ENCODE measurements around the gene RBM15B. TPM values are rescaled to one million over a fixed set of nuclear protein-coding genes. Genes with fewer than 3 reads are reported as not detected.

The RBM15B gene
- total RNA-seq, 1 donor from 2014 or later = 12.5 TPM

DNA sequence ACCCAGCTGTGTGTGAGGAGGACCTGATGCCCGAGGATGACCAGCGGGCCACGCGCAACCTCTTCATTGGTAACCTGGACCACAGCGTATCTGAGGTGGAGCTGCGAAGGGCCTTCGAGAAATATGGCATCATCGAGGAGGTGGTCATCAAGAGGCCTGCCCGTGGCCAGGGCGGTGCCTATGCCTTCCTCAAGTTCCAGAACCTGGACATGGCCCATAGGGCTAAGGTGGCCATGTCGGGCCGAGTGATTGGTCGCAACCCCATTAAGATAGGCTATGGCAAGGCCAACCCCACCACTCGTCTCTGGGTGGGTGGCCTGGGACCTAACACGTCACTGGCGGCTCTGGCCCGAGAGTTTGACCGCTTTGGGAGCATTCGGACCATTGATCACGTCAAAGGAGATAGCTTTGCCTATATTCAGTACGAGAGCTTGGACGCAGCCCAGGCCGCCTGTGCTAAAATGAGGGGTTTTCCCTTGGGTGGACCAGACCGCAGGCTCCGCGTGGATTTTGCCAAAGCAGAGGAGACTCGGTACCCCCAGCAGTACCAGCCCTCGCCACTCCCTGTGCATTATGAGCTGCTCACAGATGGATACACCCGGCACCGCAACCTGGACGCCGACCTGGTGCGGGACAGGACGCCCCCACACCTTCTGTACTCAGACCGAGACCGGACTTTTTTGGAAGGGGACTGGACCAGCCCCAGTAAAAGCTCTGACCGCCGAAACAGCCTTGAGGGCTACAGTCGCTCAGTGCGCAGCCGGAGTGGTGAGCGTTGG lies 1.5 kb downstream of the RBM15B start:
- H3K36me3 ChIP-seq = peaks cover 71% of the 10 kb centered on the region
- no peaks in the 10 kb centered on the region for H3K27me3 ChIP-seq (ENCODE audit: low read depth)
- H3K27ac ChIP-seq (replicated peaks) = peak overlapping the region; percentile 91
- peak overlapping the region; percentile 74 for H3K4me3 ChIP-seq
- TF ChIP-seq, protein P1, sequence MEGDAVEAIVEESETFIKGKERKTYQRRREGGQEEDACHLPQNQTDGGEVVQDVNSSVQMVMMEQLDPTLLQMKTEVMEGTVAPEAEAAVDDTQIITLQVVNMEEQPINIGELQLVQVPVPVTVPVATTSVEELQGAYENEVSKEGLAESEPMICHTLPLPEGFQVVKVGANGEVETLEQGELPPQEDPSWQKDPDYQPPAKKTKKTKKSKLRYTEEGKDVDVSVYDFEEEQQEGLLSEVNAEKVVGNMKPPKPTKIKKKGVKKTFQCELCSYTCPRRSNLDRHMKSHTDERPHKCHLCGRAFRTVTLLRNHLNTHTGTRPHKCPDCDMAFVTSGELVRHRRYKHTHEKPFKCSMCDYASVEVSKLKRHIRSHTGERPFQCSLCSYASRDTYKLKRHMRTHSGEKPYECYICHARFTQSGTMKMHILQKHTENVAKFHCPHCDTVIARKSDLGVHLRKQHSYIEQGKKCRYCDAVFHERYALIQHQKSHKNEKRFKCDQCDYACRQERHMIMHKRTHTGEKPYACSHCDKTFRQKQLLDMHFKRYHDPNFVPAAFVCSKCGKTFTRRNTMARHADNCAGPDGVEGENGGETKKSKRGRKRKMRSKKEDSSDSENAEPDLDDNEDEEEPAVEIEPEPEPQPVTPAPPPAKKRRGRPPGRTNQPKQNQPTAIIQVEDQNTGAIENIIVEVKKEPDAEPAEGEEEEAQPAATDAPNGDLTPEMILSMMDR (IDR thresholded peaks at IDR 0.05; ENCODE audit: borderline replicate concordance) = no peak
- DNase-seq = no peak
- intact Hi-C loops (cut with micrococcal nuclease) = no loop called here
- H3K9me3 ChIP-seq (replicated peaks) = no peaks in the 10 kb centered on the region
- H3K4me1 ChIP-seq = peaks cover 90% of the 10 kb centered on the region

DNA sequence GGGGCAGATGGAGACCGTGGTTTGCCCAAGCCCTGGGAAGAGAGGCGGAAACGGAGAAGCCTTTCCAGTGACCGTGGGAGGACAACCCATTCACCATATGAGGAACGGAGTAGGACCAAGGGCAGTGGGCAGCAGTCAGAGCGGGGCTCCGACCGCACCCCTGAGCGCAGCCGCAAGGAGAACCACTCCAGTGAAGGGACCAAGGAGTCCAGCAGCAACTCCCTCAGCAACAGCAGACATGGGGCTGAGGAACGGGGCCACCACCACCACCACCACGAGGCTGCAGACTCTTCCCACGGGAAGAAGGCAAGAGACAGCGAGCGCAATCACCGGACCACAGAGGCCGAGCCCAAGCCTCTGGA lies 2.0 kb downstream of the RBM15B start:
- no peak overlapping the region for H3K27ac ChIP-seq (replicated peaks)
- H3K36me3 ChIP-seq = peaks cover 71% of the 10 kb centered on the region
- intact Hi-C loops (cut with micrococcal nuclease) = no loop called here
- H3K4me3 ChIP-seq = peak overlapping the region; percentile 74
- no peak for DNase-seq
- H3K27me3 ChIP-seq (ENCODE audit: low read depth) = no peaks in the 10 kb centered on the region
- TF ChIP-seq, protein P1 (IDR thresholded peaks at IDR 0.05; ENCODE audit: borderline replicate concordance) = no peak
- no peaks in the 10 kb centered on the region for H3K9me3 ChIP-seq (replicated peaks)
- peaks cover 86% of the 10 kb centered on the region for H3K4me1 ChIP-seq

DNA sequence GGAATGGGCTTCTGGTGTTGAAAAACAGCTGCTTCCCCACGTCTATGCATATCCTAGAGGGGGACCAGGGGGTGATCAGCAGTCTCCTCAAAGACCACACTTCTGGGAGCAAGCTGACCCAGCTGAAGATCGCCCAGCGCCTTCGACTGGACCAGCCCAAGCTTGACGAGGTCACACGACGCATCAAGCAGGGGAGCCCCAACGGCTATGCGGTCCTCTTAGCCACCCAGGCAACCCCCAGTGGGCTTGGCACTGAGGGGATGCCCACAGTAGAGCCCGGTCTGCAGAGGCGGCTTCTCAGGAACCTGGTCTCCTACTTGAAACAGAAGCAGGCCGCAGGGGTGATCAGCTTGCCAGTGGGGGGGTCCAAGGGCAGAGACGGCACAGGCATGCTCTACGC lies 2.5 kb downstream of the RBM15B start:
- Histone ChIP-seq H3K27ac (replicated peaks) (no peak overlapping the region), H3K4me1 (peaks cover 85% of the 10 kb centered on the region), H3K36me3 (peaks cover 69% of the 10 kb centered on the region), H3K9me3 (replicated peaks) (no peaks in the 10 kb centered on the region), H3K4me3 (no peak overlapping the region), H3K27me3 (ENCODE audit: low read depth) (no peaks in the 10 kb centered on the region)
- DNase-seq = no peak
- intact Hi-C loops (cut with micrococcal nuclease) = no loop called here
- TF ChIP-seq, protein P1 (IDR thresholded peaks at IDR 0.05; ENCODE audit: borderline replicate concordance) = no peak

DNA sequence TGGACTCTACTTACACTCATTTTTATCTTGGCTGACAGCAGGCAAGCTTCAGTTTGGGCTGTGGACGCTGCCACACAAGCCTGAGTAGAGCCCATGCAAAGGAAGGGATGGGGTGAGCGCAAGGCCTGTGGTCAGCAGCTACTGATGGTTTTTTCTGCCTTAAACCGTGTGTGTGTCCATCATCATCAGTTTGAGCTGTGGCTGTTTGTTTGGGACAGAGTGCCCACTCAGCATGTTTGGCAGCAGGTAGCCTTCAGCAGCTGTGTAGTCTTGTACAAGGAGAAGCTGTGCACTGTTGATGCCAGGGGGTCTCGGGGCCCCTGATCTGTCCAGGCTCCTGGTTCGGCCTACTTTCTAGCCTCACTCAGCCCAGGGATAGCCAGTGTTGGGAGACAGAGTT lies 3.5 kb downstream of the RBM15B start:
- peaks cover 65% of the 10 kb centered on the region for H3K36me3 ChIP-seq
- no peak for DNase-seq
- no peak overlapping the region for H3K27ac ChIP-seq (replicated peaks)
- H3K4me1 ChIP-seq = peaks cover 84% of the 10 kb centered on the region
- TF ChIP-seq, protein P1 (IDR thresholded peaks at IDR 0.05; ENCODE audit: borderline replicate concordance) = no peak
- H3K9me3 ChIP-seq (replicated peaks) = no peaks in the 10 kb centered on the region
- H3K4me3 ChIP-seq = no peak overlapping the region
- H3K27me3 ChIP-seq (ENCODE audit: low read depth) = no peaks in the 10 kb centered on the region
- intact Hi-C loops (cut with micrococcal nuclease) = no loop called here

DNA sequence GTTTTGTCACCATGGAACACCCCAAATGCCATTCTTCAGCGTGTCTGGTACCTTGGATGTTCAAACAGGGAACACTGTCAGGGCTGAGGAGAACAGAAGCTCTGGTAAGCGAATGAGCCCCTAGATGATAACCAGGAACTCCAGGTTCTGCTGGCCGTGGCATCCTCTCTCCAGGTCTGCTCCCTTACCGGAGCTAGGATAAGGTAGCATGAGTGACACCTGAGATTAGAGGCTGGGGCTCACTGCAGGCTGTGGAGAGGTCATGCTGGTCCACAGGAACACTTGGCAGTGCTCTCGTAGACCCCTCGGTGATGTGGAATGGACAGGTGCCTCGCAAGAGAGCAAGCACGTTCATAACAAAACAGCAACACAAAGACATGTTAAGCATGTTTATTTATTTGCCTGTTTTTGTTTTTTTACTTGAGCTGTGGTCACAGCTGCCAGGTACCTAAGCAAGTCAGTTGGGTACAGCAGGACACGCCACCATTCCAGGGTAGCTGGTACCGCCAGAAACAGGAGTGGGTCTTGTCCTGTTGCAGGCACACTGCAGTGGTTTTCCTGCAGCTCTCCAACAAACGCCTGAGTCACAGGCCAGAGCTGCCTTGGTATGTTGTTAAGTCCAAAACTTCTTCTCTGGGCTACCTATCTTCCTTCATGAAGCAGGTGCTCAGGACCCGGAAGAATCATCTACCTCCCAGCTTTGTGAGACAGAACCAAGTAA lies 4.6 kb downstream of the RBM15B start:
- Histone ChIP-seq H3K27ac (replicated peaks) (peak overlapping the region; percentile 52), H3K4me1 (peaks cover 73% of the 10 kb centered on the region), H3K27me3 (ENCODE audit: low read depth) (no peaks in the 10 kb centered on the region), H3K36me3 (peaks cover 67% of the 10 kb centered on the region), H3K9me3 (replicated peaks) (no peaks in the 10 kb centered on the region), H3K4me3 (no peak overlapping the region)
- TF ChIP-seq, protein P1 (IDR thresholded peaks at IDR 0.05; ENCODE audit: borderline replicate concordance) = no peak
- DNase-seq = no peak
- intact Hi-C loops (cut with micrococcal nuclease) = no loop called here

All from left ventricle myocardium inferior (tissue), 1 donor.